HG03159 (cell line): ENCODE results near the gene PTBP3.
"Not testable (repeated sequence)": the region's sequence is repeated elsewhere in the genome, so short reads cannot be mapped to it uniquely, and the experiment has no call there.

ENCODE experiments used
- ATAC-seq: cut with Tn5 transposase; IDR thresholded peaks from one replicate; pipeline ENCODE4 v1.9.1; 2021; ENCODE audit warnings: mild to moderate bottlenecking, moderate library complexity; ENCODE audit not compliant: unreplicated experiment

The PTBP3 gene

GRCh38 chr9:112273876-112274275 lies 59.5 kb downstream of the PTBP3 start:
- ATAC-seq: no peak

GRCh38 chr9:112271466-112272098 lies 61.8 kb downstream of the PTBP3 start:
- no peak for ATAC-seq

GRCh38 chr9:112268413-112268812 lies 65.0 kb downstream of the PTBP3 start:
- no peak for ATAC-seq

- not testable (repeated sequence) for ATAC-seq
Observed at GRCh38 chr9:112267086-112267485, 66.3 kb downstream of the PTBP3 start.

- no peak for ATAC-seq
Observed at GRCh38 chr9:112265391-112265790, 68.0 kb downstream of the PTBP3 start.

GRCh38 chr9:112262577-112262976 lies 70.8 kb downstream of the PTBP3 start:
- ATAC-seq: no peak

GRCh38 chr9:112261133-112261532 lies 72.3 kb downstream of the PTBP3 start:
- ATAC-seq: no peak

GRCh38 chr9:112258106-112258505 lies 75.3 kb downstream of the PTBP3 start:
- ATAC-seq: no peak

GRCh38 chr9:112252194-112252593 lies 81.2 kb downstream of the PTBP3 start:
- no peak for ATAC-seq

- peak; percentile 90 for ATAC-seq
Observed at GRCh38 chr9:112249277-112249676, 84.1 kb downstream of the PTBP3 start.

- no peak for ATAC-seq
Observed at GRCh38 chr9:112248722-112249121, 84.7 kb downstream of the PTBP3 start.

- ATAC-seq: no peak
Observed at GRCh38 chr9:112247090-112247489, 86.3 kb downstream of the PTBP3 start.

GRCh38 chr9:112245126-112245525 lies 88.3 kb downstream of the PTBP3 start:
- no peak for ATAC-seq

GRCh38 chr9:112242147-112242804 lies 91.1 kb downstream of the PTBP3 start:
- ATAC-seq: no peak

GRCh38 chr9:112241491-112241890 lies 91.9 kb downstream of the PTBP3 start:
- ATAC-seq: no peak

GRCh38 chr9:112239708-112240107 lies 93.7 kb downstream of the PTBP3 start:
- ATAC-seq: no peak

GRCh38 chr9:112239284-112239683 lies 94.1 kb downstream of the PTBP3 start:
- ATAC-seq: no peak

- ATAC-seq: no peak
Observed at GRCh38 chr9:112234779-112235178, 98.6 kb downstream of the PTBP3 start.

GRCh38 chr9:112233769-112234168 lies 99.7 kb downstream of the PTBP3 start:
- ATAC-seq: no peak

- ATAC-seq: no peak
Observed at GRCh38 chr9:112232233-112232632, 101.2 kb downstream of the PTBP3 start.

GRCh38 chr9:112226091-112226490 lies 107.3 kb downstream of the PTBP3 start:
- no peak for ATAC-seq

- ATAC-seq: peak; percentile 70
Observed at GRCh38 chr9:112224401-112225289, 108.8 kb downstream of the PTBP3 start.
